HL-60 (cell line): ENCODE data around the gene ABCA7.

Source experiments
- TF ChIP-seq, protein P1 (sequence below): IDR thresholded peaks from one replicate; pipeline ENCODE4 v1.5.1; 2011; ENCODE audit warnings: low read length, control low read depth, inconsistent platforms; ENCODE audit not compliant: insufficient read depth
- TF ChIP-seq, protein P2 (sequence below): IDR thresholded peaks from 2 replicates; pipeline ENCODE4 v1.6.1; 2012; ENCODE audit warnings: low read depth; ENCODE audit not compliant: insufficient replicate concordance

DNA sequence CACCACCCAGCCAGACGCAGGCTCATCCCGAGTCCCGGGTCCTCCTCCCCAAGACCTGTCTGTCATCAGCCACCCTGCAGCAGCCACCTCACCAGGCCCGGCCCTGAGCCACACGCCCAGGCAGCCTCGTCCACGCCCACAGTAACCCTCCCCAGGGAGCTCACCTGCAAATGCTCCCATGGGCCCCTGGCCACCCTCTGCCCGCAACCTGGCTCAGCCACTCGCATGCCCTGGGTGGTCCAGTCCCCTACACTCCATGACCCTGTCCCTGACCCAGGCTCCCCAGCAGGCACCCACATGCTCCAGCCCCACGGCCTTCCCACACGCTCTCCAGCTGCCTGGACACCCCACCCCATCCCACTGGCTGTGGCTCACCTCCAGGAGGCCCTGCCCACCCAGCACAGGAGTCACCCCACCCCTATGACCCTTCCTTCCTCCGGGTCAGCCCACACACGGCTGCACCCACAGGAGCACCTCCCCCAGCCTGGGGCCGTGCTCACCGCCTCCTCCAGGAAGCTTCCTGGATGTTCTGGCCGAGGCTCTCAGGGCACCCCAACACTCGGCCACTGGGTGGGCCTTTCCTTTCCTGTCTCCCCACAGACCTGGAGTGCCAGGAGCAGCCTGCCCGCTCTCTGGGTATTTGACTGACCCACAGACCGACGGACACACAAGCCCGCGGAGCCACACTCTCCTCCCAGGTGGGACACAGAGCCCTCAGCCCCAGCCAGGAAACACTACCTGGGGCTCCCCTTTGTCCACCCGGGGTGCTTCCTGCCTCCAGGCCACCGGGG is 22.6 kb upstream of the ABCA7 start:
- TF ChIP-seq, protein P1, sequence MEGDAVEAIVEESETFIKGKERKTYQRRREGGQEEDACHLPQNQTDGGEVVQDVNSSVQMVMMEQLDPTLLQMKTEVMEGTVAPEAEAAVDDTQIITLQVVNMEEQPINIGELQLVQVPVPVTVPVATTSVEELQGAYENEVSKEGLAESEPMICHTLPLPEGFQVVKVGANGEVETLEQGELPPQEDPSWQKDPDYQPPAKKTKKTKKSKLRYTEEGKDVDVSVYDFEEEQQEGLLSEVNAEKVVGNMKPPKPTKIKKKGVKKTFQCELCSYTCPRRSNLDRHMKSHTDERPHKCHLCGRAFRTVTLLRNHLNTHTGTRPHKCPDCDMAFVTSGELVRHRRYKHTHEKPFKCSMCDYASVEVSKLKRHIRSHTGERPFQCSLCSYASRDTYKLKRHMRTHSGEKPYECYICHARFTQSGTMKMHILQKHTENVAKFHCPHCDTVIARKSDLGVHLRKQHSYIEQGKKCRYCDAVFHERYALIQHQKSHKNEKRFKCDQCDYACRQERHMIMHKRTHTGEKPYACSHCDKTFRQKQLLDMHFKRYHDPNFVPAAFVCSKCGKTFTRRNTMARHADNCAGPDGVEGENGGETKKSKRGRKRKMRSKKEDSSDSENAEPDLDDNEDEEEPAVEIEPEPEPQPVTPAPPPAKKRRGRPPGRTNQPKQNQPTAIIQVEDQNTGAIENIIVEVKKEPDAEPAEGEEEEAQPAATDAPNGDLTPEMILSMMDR: no peak
- TF ChIP-seq, protein P2, sequence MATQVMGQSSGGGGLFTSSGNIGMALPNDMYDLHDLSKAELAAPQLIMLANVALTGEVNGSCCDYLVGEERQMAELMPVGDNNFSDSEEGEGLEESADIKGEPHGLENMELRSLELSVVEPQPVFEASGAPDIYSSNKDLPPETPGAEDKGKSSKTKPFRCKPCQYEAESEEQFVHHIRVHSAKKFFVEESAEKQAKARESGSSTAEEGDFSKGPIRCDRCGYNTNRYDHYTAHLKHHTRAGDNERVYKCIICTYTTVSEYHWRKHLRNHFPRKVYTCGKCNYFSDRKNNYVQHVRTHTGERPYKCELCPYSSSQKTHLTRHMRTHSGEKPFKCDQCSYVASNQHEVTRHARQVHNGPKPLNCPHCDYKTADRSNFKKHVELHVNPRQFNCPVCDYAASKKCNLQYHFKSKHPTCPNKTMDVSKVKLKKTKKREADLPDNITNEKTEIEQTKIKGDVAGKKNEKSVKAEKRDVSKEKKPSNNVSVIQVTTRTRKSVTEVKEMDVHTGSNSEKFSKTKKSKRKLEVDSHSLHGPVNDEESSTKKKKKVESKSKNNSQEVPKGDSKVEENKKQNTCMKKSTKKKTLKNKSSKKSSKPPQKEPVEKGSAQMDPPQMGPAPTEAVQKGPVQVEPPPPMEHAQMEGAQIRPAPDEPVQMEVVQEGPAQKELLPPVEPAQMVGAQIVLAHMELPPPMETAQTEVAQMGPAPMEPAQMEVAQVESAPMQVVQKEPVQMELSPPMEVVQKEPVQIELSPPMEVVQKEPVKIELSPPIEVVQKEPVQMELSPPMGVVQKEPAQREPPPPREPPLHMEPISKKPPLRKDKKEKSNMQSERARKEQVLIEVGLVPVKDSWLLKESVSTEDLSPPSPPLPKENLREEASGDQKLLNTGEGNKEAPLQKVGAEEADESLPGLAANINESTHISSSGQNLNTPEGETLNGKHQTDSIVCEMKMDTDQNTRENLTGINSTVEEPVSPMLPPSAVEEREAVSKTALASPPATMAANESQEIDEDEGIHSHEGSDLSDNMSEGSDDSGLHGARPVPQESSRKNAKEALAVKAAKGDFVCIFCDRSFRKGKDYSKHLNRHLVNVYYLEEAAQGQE: no peak
